MCF 10A (cell line): ENCODE measurements around the gene SPINK9. TPM values are rescaled to one million over a fixed set of nuclear protein-coding genes. Genes with fewer than 3 reads are reported as not detected.

Experiments used
- BruUV-seq: library from RNA; stranded (reverse); fragments of 400-500 nt; replicated peaks from 2 replicates; lab custom pipeline; 2021; lab: Mats Ljungman, UMichigan
- CTCF ChIA-PET: fragments of 300-600 bp; sonication (Branson Sonifier 250); formaldehyde crosslinking; extraction: SDS; loops from one replicate; lab custom pipeline; 2021; ENCODE audit warnings: antibody characterized with exemption, inconsistent platforms; lab: Yijun Ruan, JAX
- POLR2A ChIA-PET: fragments of 300-600, 350-650 bp; sonication (Branson Sonifier 250); formaldehyde crosslinking; extraction: SDS; loops from one replicate; lab custom pipeline; 2020; ENCODE audit warnings: antibody characterized with exemption, inconsistent platforms; lab: Yijun Ruan, JAX
- DNase-seq: peaks from one replicate; pipeline ENCODE4 v3.0.0-alpha.2; 2018; ENCODE audit not compliant: unreplicated experiment
- H3K27ac Mint-ChIP-seq: one replicate; pipeline ENCODE4 v1.8.0; 2022; ENCODE audit warnings: mild to moderate bottlenecking, low read depth, mixed read lengths; ENCODE audit not compliant: unreplicated experiment
- H3K27me3 Mint-ChIP-seq: one replicate; pipeline ENCODE4 v1.8.0; 2022; ENCODE audit warnings: mixed read lengths; ENCODE audit not compliant: insufficient read depth, unreplicated experiment
- H3K36me3 Mint-ChIP-seq: one replicate; pipeline ENCODE4 v1.8.0; 2022; ENCODE audit warnings: mild to moderate bottlenecking, moderate library complexity, mixed read lengths; ENCODE audit not compliant: insufficient read depth, unreplicated experiment
- H3K4me1 Mint-ChIP-seq: one replicate; pipeline ENCODE4 v1.8.0; 2022; ENCODE audit warnings: mixed read lengths; ENCODE audit not compliant: insufficient read depth, unreplicated experiment
- H3K4me3 Mint-ChIP-seq: one replicate; pipeline ENCODE4 v1.8.0; 2022; ENCODE audit warnings: mild to moderate bottlenecking, moderate library complexity, mixed read lengths; ENCODE audit not compliant: unreplicated experiment
- H3K9me3 Mint-ChIP-seq: one replicate; pipeline ENCODE4 v1.8.0; 2022; ENCODE audit warnings: mixed read lengths; ENCODE audit not compliant: unreplicated experiment
- intact Hi-C: fragments of 100-400 bp; cut with micrococcal nuclease; formaldehyde crosslinking; loops from 2 replicates; pipeline ENCODE4 v1.14.1; 2022
- total RNA-seq: library from RNA; stranded (reverse); gene quantifications from 2 replicates; pipeline ENCODE4 v1.2.3, GENCODE V29; 2022
- TF ChIP-seq, protein P1 (sequence below): fragments of 200-600 bp; IDR thresholded peaks from one replicate; pipeline ENCODE4 v1.8.0; 2022; ENCODE audit warnings: antibody characterized with exemption, mild to moderate bottlenecking; ENCODE audit not compliant: unreplicated experiment

The SPINK9 gene
- total RNA-seq, 1 experiment from 2014 or later, result not detected

- no TSS peak for BruUV-seq
- Mint-ChIP-seq H3K4me3 (no peak overlapping the region), H3K9me3 (no peaks in the 10 kb centered on the region), H3K36me3 (no peaks in the 10 kb centered on the region), H3K27me3 (no peaks in the 10 kb centered on the region), H3K27ac (no peak overlapping the region), H3K4me1 (peaks cover 7% of the 10 kb centered on the region)
- TF ChIP-seq, protein P1, sequence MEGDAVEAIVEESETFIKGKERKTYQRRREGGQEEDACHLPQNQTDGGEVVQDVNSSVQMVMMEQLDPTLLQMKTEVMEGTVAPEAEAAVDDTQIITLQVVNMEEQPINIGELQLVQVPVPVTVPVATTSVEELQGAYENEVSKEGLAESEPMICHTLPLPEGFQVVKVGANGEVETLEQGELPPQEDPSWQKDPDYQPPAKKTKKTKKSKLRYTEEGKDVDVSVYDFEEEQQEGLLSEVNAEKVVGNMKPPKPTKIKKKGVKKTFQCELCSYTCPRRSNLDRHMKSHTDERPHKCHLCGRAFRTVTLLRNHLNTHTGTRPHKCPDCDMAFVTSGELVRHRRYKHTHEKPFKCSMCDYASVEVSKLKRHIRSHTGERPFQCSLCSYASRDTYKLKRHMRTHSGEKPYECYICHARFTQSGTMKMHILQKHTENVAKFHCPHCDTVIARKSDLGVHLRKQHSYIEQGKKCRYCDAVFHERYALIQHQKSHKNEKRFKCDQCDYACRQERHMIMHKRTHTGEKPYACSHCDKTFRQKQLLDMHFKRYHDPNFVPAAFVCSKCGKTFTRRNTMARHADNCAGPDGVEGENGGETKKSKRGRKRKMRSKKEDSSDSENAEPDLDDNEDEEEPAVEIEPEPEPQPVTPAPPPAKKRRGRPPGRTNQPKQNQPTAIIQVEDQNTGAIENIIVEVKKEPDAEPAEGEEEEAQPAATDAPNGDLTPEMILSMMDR, result peak; percentile 94
- DNase-seq, result peak; percentile 86
- POLR2A ChIA-PET, result interaction anchor here (1.0 to 1.9 kb wide), 5 partner anchors 8 to 195 kb away, joined by 3 to 9 read pairs (median 6); partner anchors contain the start of gene FBXO38
- intact Hi-C loops, result loop anchor here (1.0 to 5.0 kb wide), 6 partner anchors 61 to 518 kb away; no protein-coding TSS in a partner anchor
- CTCF ChIA-PET, result interaction anchor here (0.6 to 6.8 kb wide), 100 partner anchors 8 to 1674 kb away, joined by 3 to 136 read pairs (median 5); partner anchors contain the start of genes FBXO38, MARCOL, SPINK14 and SPINK7
Measured at GRCh38 chr5:148374690-148375360, 39.5 kb downstream of the SPINK9 start.

DNA sequence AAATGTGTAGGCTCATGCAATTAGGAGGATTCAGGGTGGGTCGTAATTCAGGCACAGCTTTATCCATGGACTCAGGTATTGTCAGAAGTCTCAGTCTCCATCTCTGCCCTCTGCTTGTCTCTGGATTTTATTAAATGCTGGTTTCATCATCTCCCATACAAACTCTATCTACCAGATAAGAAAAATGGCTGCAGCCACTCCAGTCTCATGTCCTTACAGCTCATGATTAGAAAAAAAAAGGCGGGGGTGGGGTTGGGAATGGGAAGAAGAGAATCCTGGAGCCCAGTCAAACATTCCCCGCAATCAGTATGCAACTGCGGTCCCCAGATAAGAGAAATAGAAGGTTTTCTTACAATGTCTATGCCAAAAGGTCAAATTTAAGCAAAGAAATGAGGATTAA lies 40.8 kb downstream of the SPINK9 start:
- no peak overlapping the region for H3K27ac Mint-ChIP-seq
- ChIA-PET POLR2A (no interaction called here), CTCF (interaction anchor here (0.7 to 6.8 kb wide), 14 partner anchors 12 to 739 kb away, joined by 3 to 136 read pairs (median 18); no protein-coding TSS in a partner anchor)
- H3K36me3 Mint-ChIP-seq, result no peaks in the 10 kb centered on the region
- no peak for DNase-seq
- no TSS peak for BruUV-seq
- intact Hi-C loops, result no loop called here
- no peaks in the 10 kb centered on the region for H3K27me3 Mint-ChIP-seq
- H3K9me3 Mint-ChIP-seq, result no peaks in the 10 kb centered on the region
- TF ChIP-seq, protein P1, result no peak
- no peak overlapping the region for H3K4me3 Mint-ChIP-seq
- H3K4me1 Mint-ChIP-seq, result peaks cover 7% of the 10 kb centered on the region

DNA sequence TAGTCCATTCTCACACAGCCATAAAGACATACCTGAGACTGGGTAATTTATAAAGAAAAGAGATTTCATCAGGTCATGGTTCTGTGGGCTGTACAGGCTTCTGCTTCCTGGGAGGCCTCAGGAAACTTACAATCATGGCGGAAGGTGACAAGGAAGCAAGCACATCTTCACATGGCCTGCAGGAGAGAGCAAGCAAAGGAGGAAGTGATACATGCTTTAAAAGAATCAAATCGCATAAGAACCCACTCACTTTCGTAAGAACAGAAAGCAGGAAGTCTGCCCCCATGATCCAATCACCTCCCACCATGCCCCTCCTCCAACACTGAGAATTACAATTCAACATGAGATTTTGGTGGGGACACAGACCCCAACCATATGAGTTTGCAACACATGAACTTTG lies 43.3 kb downstream of the SPINK9 start:
- Mint-ChIP-seq H3K9me3 (no peaks in the 10 kb centered on the region), H3K4me1 (peaks cover 6% of the 10 kb centered on the region), H3K36me3 (no peaks in the 10 kb centered on the region), H3K27me3 (no peaks in the 10 kb centered on the region), H3K27ac (no peak overlapping the region), H3K4me3 (no peak overlapping the region)
- TF ChIP-seq, protein P1, result no peak
- POLR2A ChIA-PET, result no interaction called here
- DNase-seq, result no peak
- BruUV-seq, result no TSS peak
- intact Hi-C loops, result no loop called here
- CTCF ChIA-PET, result no interaction called here

GRCh38 chr5:148379340-148379739 lies 44.0 kb downstream of the SPINK9 start:
- no peak overlapping the region for H3K27ac Mint-ChIP-seq
- TF ChIP-seq, protein P1, result no peak
- intact Hi-C loops, result no loop called here
- ChIA-PET POLR2A (no interaction called here), CTCF (interaction anchor here (0.7 to 1.4 kb wide), 3 partner anchors 88 to 200 kb away, joined by 3 to 6 read pairs (median 4); no protein-coding TSS in a partner anchor)
- DNase-seq, result no peak
- no peak overlapping the region for H3K4me3 Mint-ChIP-seq
- peaks cover 7% of the 10 kb centered on the region for H3K4me1 Mint-ChIP-seq
- no peaks in the 10 kb centered on the region for H3K9me3 Mint-ChIP-seq
- no TSS peak for BruUV-seq
- H3K36me3 Mint-ChIP-seq, result no peaks in the 10 kb centered on the region
- no peaks in the 10 kb centered on the region for H3K27me3 Mint-ChIP-seq
